HFFc6 (cell line): Measurements from ENCODE around the gene TAGAP. TPM values are rescaled to one million over a fixed set of nuclear protein-coding genes. Genes with fewer than 3 reads are reported as not detected.
A peak's percentile ranks its signal among the peaks of the same experiment; 100 is the strongest.

ENCODE experiments used
- DNase-seq: peaks from one replicate; pipeline ENCODE4 v3.0.0-alpha.2; 2018
- H3K27ac Mint-ChIP-seq: 2 replicates; pipeline ENCODE4 v1.8.0; 2020; ENCODE audit warnings: mild to moderate bottlenecking, mixed read lengths
- H3K27me3 Mint-ChIP-seq: 2 replicates; pipeline ENCODE4 v1.8.0; 2021; ENCODE audit warnings: mild to moderate bottlenecking, moderate library complexity, mixed read lengths; ENCODE audit not compliant: insufficient read depth
- H3K36me3 Mint-ChIP-seq: 2 replicates; pipeline ENCODE4 v1.8.0; 2021; ENCODE audit warnings: low read depth, mixed read lengths
- H3K4me1 Mint-ChIP-seq: 2 replicates; pipeline ENCODE4 v1.8.0; 2020; ENCODE audit warnings: low read depth, mixed read lengths
- H3K4me3 Mint-ChIP-seq: 2 replicates; pipeline ENCODE4 v1.8.0; 2020; ENCODE audit warnings: mild to moderate bottlenecking, moderate library complexity, mixed read lengths
- H3K9me3 Mint-ChIP-seq: 2 replicates; pipeline ENCODE4 v1.8.0; 2020; ENCODE audit warnings: mild to moderate bottlenecking, mixed read lengths
- CTCF ChIP-seq: fragments of 200-600 bp; sonication (generic); IDR thresholded peaks from 2 replicates; pipeline ENCODE4 v1.5.0; 2021; ENCODE audit warnings: antibody characterized with exemption, mild to moderate bottlenecking
- total RNA-seq, 6 experiments: library from RNA; stranded (reverse); fragmentation: NEBNext Ultra II Directional; extraction: Animal tissue kit (Norgen Biotek cat#: 25700); gene quantifications; 2 replicates in 1 of 6; 3 replicates in 5 of 6; pipeline ENCODE4 v1.2.3, GENCODE V29; 2021

Gene TAGAP
- total RNA-seq, 6 experiments from 2014 or later: not detected

- Mint-ChIP-seq H3K4me1 (no peaks in the 10 kb centered on the region; the same call in 1 of the 2 replicates), H3K36me3 (no peaks in the 10 kb centered on the region), H3K27me3 (peaks cover 19% of the 10 kb centered on the region), H3K27ac (no peak overlapping the region), H3K4me3 (no peak overlapping the region), H3K9me3 (no peaks in the 10 kb centered on the region)
- DNase-seq: no peak
- no peak for TF ChIP-seq CTCF
Observed at GRCh38 chr6:159089909-159090308, 45.1 kb upstream of the TAGAP start.

GRCh38 chr6:159089443-159089842 is 44.7 kb upstream of the TAGAP start:
- no peaks in the 10 kb centered on the region for H3K9me3 Mint-ChIP-seq
- H3K27ac Mint-ChIP-seq: no peak overlapping the region
- TF ChIP-seq CTCF: no peak
- H3K36me3 Mint-ChIP-seq: no peaks in the 10 kb centered on the region
- DNase-seq: no peak
- no peaks in the 10 kb centered on the region; the same call in 1 of the 2 replicates for H3K4me1 Mint-ChIP-seq
- peaks cover 19% of the 10 kb centered on the region for H3K27me3 Mint-ChIP-seq
- H3K4me3 Mint-ChIP-seq: no peak overlapping the region

- DNase-seq: no peak
- no peak for TF ChIP-seq CTCF
- Mint-ChIP-seq H3K9me3 (no peaks in the 10 kb centered on the region), H3K4me1 (no peaks in the 10 kb centered on the region), H3K36me3 (no peaks in the 10 kb centered on the region), H3K4me3 (no peak overlapping the region), H3K27ac (no peak overlapping the region), H3K27me3 (peaks cover 19% of the 10 kb centered on the region)
Observed at GRCh38 chr6:159086033-159086618, 41.3 kb upstream of the TAGAP start.

GRCh38 chr6:159085396-159085895 is 40.7 kb upstream of the TAGAP start:
- Mint-ChIP-seq H3K4me1 (no peaks in the 10 kb centered on the region), H3K9me3 (no peaks in the 10 kb centered on the region), H3K27ac (no peak overlapping the region), H3K36me3 (no peaks in the 10 kb centered on the region), H3K27me3 (peaks cover 19% of the 10 kb centered on the region), H3K4me3 (no peak overlapping the region)
- TF ChIP-seq CTCF: no peak
- no peak for DNase-seq

GRCh38 chr6:159084493-159085091 is 39.8 kb upstream of the TAGAP start:
- no peak overlapping the region for H3K27ac Mint-ChIP-seq
- no peaks in the 10 kb centered on the region for H3K36me3 Mint-ChIP-seq
- no peaks in the 10 kb centered on the region for H3K4me1 Mint-ChIP-seq
- no peak for TF ChIP-seq CTCF
- peak; percentile 53 for DNase-seq
- no peaks in the 10 kb centered on the region for H3K9me3 Mint-ChIP-seq
- peaks cover 14% of the 10 kb centered on the region for H3K27me3 Mint-ChIP-seq
- no peak overlapping the region for H3K4me3 Mint-ChIP-seq
